ENCODE data around the gene CDK17. TPM values are rescaled to one million over a fixed set of nuclear protein-coding genes. Genes with fewer than 3 reads are reported as not detected.

CDK17 gene
- 10 to 100 TPM; 28.4 to 29.0 TPM for total RNA-seq

DNA sequence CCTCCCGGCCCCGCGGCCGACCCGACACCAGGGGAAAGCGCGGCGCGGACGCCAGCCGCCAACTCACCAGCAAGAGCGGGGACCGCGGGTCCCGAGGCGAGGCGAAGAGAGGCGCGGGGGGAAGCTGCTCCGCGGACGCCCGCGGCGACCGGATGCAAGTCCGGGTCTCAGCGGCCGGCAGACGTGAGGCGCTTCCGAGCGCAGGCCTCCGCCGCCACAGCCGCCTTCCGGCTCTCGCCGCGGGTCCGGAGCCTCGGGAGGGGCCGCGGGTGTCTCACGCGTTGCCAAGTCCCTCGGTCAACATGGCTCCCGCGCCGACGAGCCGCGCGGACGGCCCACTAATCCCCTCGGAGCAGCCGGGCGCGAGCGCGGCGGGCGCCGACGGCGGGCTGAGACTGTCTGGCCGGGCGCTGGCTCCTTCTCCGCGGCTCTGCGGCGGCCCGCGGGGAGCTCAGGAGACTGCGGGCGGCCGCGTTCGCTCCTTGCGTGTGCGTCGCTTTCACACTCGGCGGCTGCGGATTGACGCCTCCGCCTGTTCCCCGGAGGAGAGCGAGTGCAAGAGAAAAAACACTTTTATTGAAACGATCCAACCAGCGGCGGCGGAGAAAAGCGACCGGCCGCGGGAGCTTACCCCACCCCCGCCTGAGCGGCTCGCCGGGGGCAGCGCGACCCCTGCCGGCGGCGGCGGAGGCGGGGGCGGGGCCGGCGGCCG is at the start of gene CDK17:
Gene CDK17 (minus strand): TSS at position 521 of the 712 bp plus-strand sequence. CDS start 65,603 bp downstream, outside the sequence.
- Mint-ChIP-seq H3K4me3 (peak within 1 kb of the TSS; percentile 92), H3K27me3 (no peaks in the 10 kb centered on the region), H3K4me1 (ENCODE audit: low read depth) (peaks cover 36% of the 10 kb centered on the region), H3K27ac (peak within 1 kb of the TSS; percentile 96), H3K36me3 (ENCODE audit: low read depth) (peaks cover 2% of the 10 kb centered on the region), H3K9me3 (no peaks in the 10 kb centered on the region)
- ChIA-PET POLR2A (interaction anchor here (0.5 to 3.8 kb wide), 42 partner anchors 9 to 852 kb away, joined by 3 to 44 read pairs (median 4); partner anchors contain the start of gene CFAP54), CTCF (interaction anchor here (0.7 to 4.4 kb wide), 31 partner anchors 11 to 222 kb away, joined by 3 to 33 read pairs (median 6); partner anchors contain the start of gene CFAP54)
- no peak for TF ChIP-seq CTCF (IDR thresholded peaks at IDR 0.05)
- peak; percentile 90 for DNase-seq
- intact Hi-C loops (cut with micrococcal nuclease) = loop anchor here (2.0 to 10.0 kb wide), 8 partner anchors 21 to 158 kb away; partner anchors contain the start of gene CFAP54
- peak; percentile 66 for ATAC-seq

DNA sequence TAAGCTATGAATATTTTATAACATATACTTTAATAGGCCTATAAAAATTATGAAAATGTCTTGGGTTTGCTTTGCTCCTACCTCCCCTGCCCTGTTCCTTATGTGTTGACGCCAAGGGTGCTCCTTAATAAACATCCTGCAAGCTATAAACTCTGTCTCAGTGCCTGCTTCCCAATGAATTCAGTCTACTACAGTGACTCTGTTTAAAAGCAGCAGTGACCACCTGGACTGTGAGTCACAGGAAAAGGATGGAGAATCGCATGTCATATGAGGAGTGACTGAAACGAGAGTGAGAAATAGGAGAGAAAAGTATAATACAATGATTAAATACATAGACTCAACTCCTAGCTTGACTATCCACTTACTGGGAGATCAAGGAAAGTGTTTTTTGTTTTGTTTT is 48.1 kb upstream of the CDK17 start:
- ATAC-seq (no peak), DNase-seq (no peak)
- ChIA-PET CTCF (interaction anchor here (1.3 to 4.2 kb wide), 2 partner anchors 10 to 48 kb away, joined by 4 to 30 read pairs; partner anchors contain the start of gene CDK17), POLR2A (interaction anchor here (1.5 kb wide), 1 partner anchor 49 kb away, joined by 5 read pairs; the partner anchor contains the start of gene CDK17)
- TF ChIP-seq CTCF (IDR thresholded peaks at IDR 0.05) = no peak
- Mint-ChIP-seq H3K9me3 (no peaks in the 10 kb centered on the region), H3K27ac (no peak overlapping the region), H3K27me3 (no peaks in the 10 kb centered on the region), H3K4me1 (ENCODE audit: low read depth) (peaks cover 26% of the 10 kb centered on the region), H3K4me3 (no peak overlapping the region), H3K36me3 (ENCODE audit: low read depth) (no peaks in the 10 kb centered on the region)
- intact Hi-C loops (cut with micrococcal nuclease) = loop anchor here (5.0 kb wide), 1 partner anchor 46 kb away; the partner anchor contains the start of gene CDK17

DNA sequence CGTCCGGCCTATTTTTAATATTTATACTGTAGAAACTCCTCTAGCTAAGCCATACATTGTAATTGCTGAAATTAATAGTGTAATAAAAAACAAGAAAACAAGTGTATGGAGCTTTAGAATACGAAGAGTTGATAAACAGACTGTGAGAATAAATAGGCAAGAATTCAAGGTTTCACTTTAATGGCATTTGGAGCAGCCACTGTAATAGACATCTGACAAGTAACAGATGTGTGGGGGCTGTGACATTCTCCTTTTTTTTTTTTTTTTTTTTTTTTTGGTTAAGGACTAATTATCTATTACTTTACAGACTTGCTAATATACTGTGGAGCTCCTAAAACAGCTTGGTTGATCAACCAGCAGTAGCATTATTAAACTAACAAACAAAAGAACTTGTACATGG is 47.0 kb upstream of the CDK17 start:
- H3K27me3 Mint-ChIP-seq = no peaks in the 10 kb centered on the region
- no peak for DNase-seq
- H3K27ac Mint-ChIP-seq = no peak overlapping the region
- peaks cover 32% of the 10 kb centered on the region for H3K4me1 Mint-ChIP-seq (ENCODE audit: low read depth)
- TF ChIP-seq CTCF (IDR thresholded peaks at IDR 0.05) = no peak
- ChIA-PET POLR2A (interaction anchor here (1.5 kb wide), 1 partner anchor 48 kb away, joined by 5 read pairs; the partner anchor contains the start of gene CDK17), CTCF (interaction anchor here (2.5 to 4.2 kb wide), 4 partner anchors 30 to 69 kb away, joined by 9 to 30 read pairs (median 14); partner anchors contain the start of genes CDK17 and CFAP54)
- intact Hi-C loops (cut with micrococcal nuclease) = loop anchor here (5.0 kb wide), 1 partner anchor 45 kb away; the partner anchor contains the start of gene CDK17
- no peak overlapping the region for H3K4me3 Mint-ChIP-seq
- H3K36me3 Mint-ChIP-seq (ENCODE audit: low read depth) = peaks cover 5% of the 10 kb centered on the region
- peaks cover 2% of the 10 kb centered on the region for H3K9me3 Mint-ChIP-seq
- no peak for ATAC-seq

DNA sequence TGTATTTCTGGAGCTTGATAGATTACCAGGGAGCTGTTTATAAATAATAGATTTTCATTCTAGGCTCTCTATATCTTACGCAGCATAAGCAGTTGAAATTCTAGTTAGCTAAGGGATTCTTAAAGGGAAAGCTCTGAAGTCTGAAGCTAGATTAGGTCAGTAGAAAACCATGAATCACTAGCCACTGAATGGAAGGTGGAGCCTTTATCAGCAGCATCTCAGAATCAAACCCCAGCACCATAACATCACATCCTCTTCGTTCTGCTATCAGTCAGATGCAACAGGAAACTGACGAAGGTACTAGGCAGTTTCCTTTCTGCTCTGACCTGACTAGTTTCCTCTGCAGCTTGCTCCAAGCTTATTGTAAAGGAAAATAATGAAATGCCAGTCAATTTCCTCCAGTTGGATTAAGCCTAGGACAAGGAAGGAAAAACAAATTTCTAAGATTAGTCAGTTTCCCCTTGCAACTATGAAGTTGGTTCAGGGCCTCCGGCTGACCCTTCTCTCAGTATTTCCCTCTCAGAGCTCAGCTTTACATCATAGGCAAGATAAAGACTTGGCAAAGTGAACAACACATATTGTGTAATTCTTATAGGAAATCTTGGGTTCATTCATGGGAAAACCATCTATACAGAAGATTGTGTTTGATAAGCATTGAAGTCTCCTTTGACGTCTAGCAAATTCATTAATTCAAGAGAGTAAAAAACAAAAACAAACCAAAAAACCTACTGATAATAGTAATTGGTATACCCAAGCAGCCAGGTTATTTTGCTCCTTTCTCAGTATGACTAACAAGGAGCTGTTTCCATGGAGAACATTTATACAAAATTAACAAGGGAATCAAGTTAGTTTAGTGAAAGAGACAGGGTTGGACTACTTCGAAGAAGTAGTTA is 45.7 kb upstream of the CDK17 start:
- POLR2A ChIA-PET = interaction anchor here (0.6 to 2.0 kb wide), 9 partner anchors 9 to 387 kb away, joined by 3 to 9 read pairs (median 5); partner anchors contain the start of gene CDK17
- TF ChIP-seq CTCF (IDR thresholded peaks at IDR 0.05) = no peak
- H3K4me3 Mint-ChIP-seq = peak overlapping the region; percentile 61
- ATAC-seq (peak; percentile 97), DNase-seq (peak; percentile 75)
- peaks cover 41% of the 10 kb centered on the region for H3K4me1 Mint-ChIP-seq (ENCODE audit: low read depth)
- peaks cover 2% of the 10 kb centered on the region for H3K9me3 Mint-ChIP-seq
- CTCF ChIA-PET = interaction anchor here (0.7 to 4.2 kb wide), 12 partner anchors 10 to 236 kb away, joined by 3 to 30 read pairs (median 6); partner anchors contain the start of genes CDK17 and CFAP54
- H3K36me3 Mint-ChIP-seq (ENCODE audit: low read depth) = peaks cover 5% of the 10 kb centered on the region
- H3K27me3 Mint-ChIP-seq = no peaks in the 10 kb centered on the region
- peak overlapping the region; percentile 97 for H3K27ac Mint-ChIP-seq
- intact Hi-C loops (cut with micrococcal nuclease) = loop anchor here (5.0 kb wide), 1 partner anchor 44 kb away; the partner anchor contains the start of gene CDK17

Data from activated CD8-positive, alpha-beta T cell treated with anti-CD3 and anti-CD28 coated beads for 36 hours (primary cell).